K562 (cell line): ENCODE measurements around the gene CADM2. TPM values are rescaled to one million over a fixed set of nuclear protein-coding genes. Genes with fewer than 3 reads are reported as not detected.

Source experiments
- ATAC-seq: fragments of 200-7000 bp; cut with Tn5 transposase; 3 replicates; pipeline ENCODE4 v1.9.1; 2020; ENCODE audit warnings: moderate library complexity
- BruUV-seq: library from RNA; stranded (reverse); fragments of 400-500 nt; replicated peaks from 2 replicates; lab custom pipeline; 2021; lab: Mats Ljungman, UMichigan
- CTCF ChIA-PET: fragments of 300-600 bp; formaldehyde crosslinking; extraction: SDS; loops from one replicate; lab custom pipeline; 2021; ENCODE audit warnings: low intra/inter-chr PET ratio; lab: Yijun Ruan, JAX
- POLR2A ChIA-PET: fragments of 300-600, 350-650 bp; sonication (Branson Sonifier 250); formaldehyde crosslinking; extraction: SDS; loops from one replicate; lab custom pipeline; 2021; ENCODE audit warnings: antibody characterized with exemption, inconsistent platforms; lab: Yijun Ruan, JAX
- DNase-seq, 4 experiments: peaks; one replicate each; pipeline versions ENCODE4 v3.0.0 to v3.0.0-alpha.2; 2011 to 2018; ENCODE audit warnings: low spot score in 3 of 4, mixed read lengths in 3 of 4; ENCODE audit errors: extremely low read depth in 1 of 4
- FAIRE-seq: peaks from 2 replicates; lab custom pipeline; 2011; peaks lifted over from hg19 to GRCh38; lab: Jason Lieb, UNC
- H2AFZ ChIP-seq: 2 replicates; pipeline ENCODE4 v1.6.0; 2011; ENCODE audit warnings: low read depth, low read length, control low read depth, inconsistent platforms
- H3K27ac ChIP-seq: fragments of 200-600 bp; 3 replicates; pipeline ENCODE4 v1.8.0; 2011; ENCODE audit warnings: low read depth, mild to moderate bottlenecking, control low read depth, inconsistent platforms, low read length, moderate library complexity, mixed read lengths; ENCODE audit errors: extremely low read depth
- H3K27me3 ChIP-seq, 2 experiments: fragments of 300-600 bp in 1 of 2; 2 replicates in 1 of 2; 3 replicates in 1 of 2; pipeline versions ENCODE4 v1.6.0 to v1.8.0; 2011; ENCODE audit warnings: inconsistent platforms in 2 of 2, low read length in 2 of 2, mild to moderate bottlenecking in 1 of 2, mixed read lengths in 1 of 2, moderate library complexity in 1 of 2; ENCODE audit not compliant: control insufficient read depth in 2 of 2, insufficient read depth in 2 of 2
- H3K36me3 ChIP-seq: fragments of 300-600 bp; 3 replicates; pipeline ENCODE4 v1.8.0; 2011; ENCODE audit warnings: mild to moderate bottlenecking, low read length, inconsistent platforms; ENCODE audit not compliant: control insufficient read depth, insufficient read depth
- H3K4me1 ChIP-seq, 2 experiments: fragments of 200-600 bp in 1 of 2; replicated peaks in 1 of 2; 2 replicates in 1 of 2; 3 replicates in 1 of 2; pipeline versions ENCODE4 v1.5.1 to v1.8.0; 2011; ENCODE audit warnings: inconsistent platforms in 2 of 2, low read length in 2 of 2, mild to moderate bottlenecking in 1 of 2, mixed read lengths in 1 of 2, moderate library complexity in 1 of 2; ENCODE audit not compliant: control insufficient read depth in 2 of 2, insufficient read depth in 2 of 2
- H3K4me2 ChIP-seq: 2 replicates; pipeline ENCODE4 v1.6.1; 2011; ENCODE audit warnings: low read length, control low read depth, inconsistent platforms, mixed read lengths; ENCODE audit not compliant: insufficient read depth
- H3K4me3 ChIP-seq: fragments of 200-600 bp; sonication (generic), shearing (Covaris generic); 2 replicates; pipeline ENCODE4 v1.5.1; 2016; ENCODE audit warnings: control low read depth, inconsistent platforms
- H3K79me2 ChIP-seq: fragments of 200-600 bp; 3 replicates; pipeline ENCODE4 v1.8.0; 2011; ENCODE audit warnings: low read length, inconsistent platforms; ENCODE audit not compliant: control insufficient read depth, insufficient read depth
- H3K9ac ChIP-seq, 2 experiments: 2 replicates each; pipeline versions ENCODE4 v1.6.0 to v1.6.1; 2011; ENCODE audit warnings: low read depth in 2 of 2, low read length in 2 of 2, control low read depth in 1 of 2, inconsistent platforms in 1 of 2, mild to moderate bottlenecking in 1 of 2, mixed read lengths in 1 of 2; ENCODE audit not compliant: insufficient read depth in 1 of 2
- H3K9me1 ChIP-seq: one replicate; pipeline ENCODE4 v1.6.0; 2011; ENCODE audit warnings: inconsistent platforms, mild to moderate bottlenecking, low read length, moderate library complexity; ENCODE audit not compliant: control insufficient read depth, insufficient read depth
- H3K9me3 ChIP-seq: replicated peaks from 2 replicates; pipeline ENCODE4 v1.5.1; 2011; ENCODE audit warnings: low read depth, low read length, inconsistent platforms; ENCODE audit not compliant: control insufficient read depth, insufficient read depth
- H4K20me1 ChIP-seq: replicated peaks from 2 replicates; pipeline ENCODE4 v1.6.1; 2011; ENCODE audit warnings: low read length, inconsistent platforms, mixed read lengths; ENCODE audit not compliant: control insufficient read depth, insufficient read depth
- CCAR2 ChIP-seq: fragments of 200-400 bp; formaldehyde crosslinking; IDR thresholded peaks from 2 replicates; pipeline ENCODE4 v1.6.1; 2017; ENCODE audit warnings: mild to moderate bottlenecking, low read depth, low read length
- FOXM1 ChIP-seq, 2 experiments: fragments of 450-650 bp in 1 of 2; sonication (generic) in 1 of 2; formaldehyde crosslinking in 1 of 2; IDR thresholded peaks; 2 replicates each; pipeline versions ENCODE4 v1.6.1 to v1.9.0; 2017 to 2022; ENCODE audit warnings: low read depth in 2 of 2, mild to moderate bottlenecking in 2 of 2, missing genetic modification reagents in 1 of 2, moderate library complexity in 1 of 2
- NR0B1 ChIP-seq: fragments of 450-650 bp; IDR thresholded peaks from one replicate; pipeline ENCODE4 v1.6.1; 2018; ENCODE audit warnings: mild to moderate bottlenecking, moderate library complexity; ENCODE audit not compliant: partially characterized antibody
- SIN3A ChIP-seq, 2 experiments: fragments of 150-350 bp in 1 of 2; IDR thresholded peaks; 2 replicates each; pipeline ENCODE4 v1.6.1; 2011 to 2016; ENCODE audit warnings: borderline replicate concordance in 2 of 2, low read depth in 2 of 2, low read length in 2 of 2, mild to moderate bottlenecking in 2 of 2, moderate library complexity in 2 of 2; ENCODE audit not compliant: control insufficient read depth in 1 of 2
- ZBTB17 ChIP-seq: fragments of 450-650 bp; formaldehyde crosslinking; IDR thresholded peaks from 2 replicates; pipeline ENCODE4 v1.4.0; 2020; ENCODE audit warnings: mild to moderate bottlenecking
- WGBS: fragments of 100-300 bp; shearing (Covaris generic); methylation state at CpG from one replicate; pipeline ENCODE4 v1.1.6; 2016; ENCODE audit warnings: low coverage, mixed read lengths; ENCODE audit not compliant: insufficient coverage; ENCODE audit errors: missing lambda C conversion rate; 5-methylcytosine and 5-hydroxymethylcytosine counted together
- in situ Hi-C: fragments of 300-500 bp; cut with MboI; formaldehyde crosslinking; loops from 4 replicates; pipeline ENCODE4 v1.15.0; 2018; ENCODE audit warnings: inconsistent platforms, mixed read lengths
- intact Hi-C: fragments of 100-400 bp; cut with micrococcal nuclease; formaldehyde crosslinking; loops from 2 replicates; pipeline ENCODE4 v1.14.2; 2022
- polyA plus RNA-seq, 8 experiments: library from polyadenylated mRNA; depleted of rRNA in 4 of 8; stranded (reverse) in 5 of 8; unstranded in 3 of 8; fragments of >200 nt; fragmentation: Nextera tagmentation in 2 of 8; fragmentation: Illumina TruSeq in 1 of 8; extraction: Ambion mirVana in 2 of 8; extraction: Trizol in 1 of 8; gene quantifications; 2 replicates each; pipeline versions ENCODE4 v1.2.1 to v1.2.3, GENCODE V29; 2011 to 2014; ENCODE audit warnings: inconsistent platforms in 1 of 8, missing spikeins in 1 of 8
- total RNA-seq, 7 experiments: library from RNA; depleted of rRNA in 6 of 7; stranded (reverse); fragments of >200 nt in 6 of 7; fragmentation: Illumina TruSeq in 2 of 7; extraction: Trizol in 2 of 7; gene quantifications; 2 replicates each; pipeline versions ENCODE4 v1.2.1 to v1.2.3, GENCODE V29; 2011 to 2021; ENCODE audit warnings: low replicate concordance in 1 of 7

CADM2 gene
- total and polyA plus RNA-seq, 9 of the 15 experiments (the other 6 are each of a cell fraction or from before 2014, with no cell fraction given), result 0.11 to 3.2 (median 0.95) TPM

- FAIRE-seq, result no peak
- H3K36me3 ChIP-seq, result no peaks in the 10 kb centered on the region
- no peak for TF ChIP-seq CCAR2
- TF ChIP-seq NR0B1, result no peak
- TF ChIP-seq FOXM1 (IDR thresholded peaks at IDR 0.05; ENCODE audit: low read depth), result no peak
- no peak for TF ChIP-seq FOXM1 (CRISPR knock-in tag; IDR thresholded peaks at IDR 0.05; ENCODE audit: low read depth)
- no peak for TF ChIP-seq SIN3A (IDR thresholded peaks at IDR 0.05; ENCODE audit: borderline replicate concordance in 2 of 2, control insufficient read depth in 1 of 2, low read depth in 2 of 2, low read length in 2 of 2)
- TF ChIP-seq ZBTB17, result no peak
- H3K27me3 ChIP-seq, result no peaks in the 10 kb centered on the region
- CTCF ChIA-PET, result no interaction called here
- H3K79me2 ChIP-seq, result no peaks in the 10 kb centered on the region
- H2AFZ ChIP-seq, result no peak overlapping the region
- no peak overlapping the region for H3K27ac ChIP-seq
- POLR2A ChIA-PET, result no interaction called here
- H3K9ac ChIP-seq, result no peak overlapping the region
- no peaks in the 10 kb centered on the region for H3K4me1 ChIP-seq
- H4K20me1 ChIP-seq, result no peaks in the 10 kb centered on the region
- intact Hi-C loops (no loop called here), in situ Hi-C loops (no loop called here)
- no peak for ATAC-seq
- no peaks in the 10 kb centered on the region for H3K9me3 ChIP-seq
- no peak for DNase-seq
- H3K4me2 ChIP-seq, result no peak overlapping the region
- no peaks in the 10 kb centered on the region for H3K9me1 ChIP-seq
- WGBS, result 0% methylated on average over 1 of the region's 1 CpG
- no peak overlapping the region for H3K4me3 ChIP-seq
- no TSS peak for BruUV-seq
These were observed 468.7 kb downstream of the CADM2 start for GRCh38 chr3:85427467-85427866.
